ENCODE results near the gene BHLHE40.

The BHLHE40 gene

GRCh38 chr3:5001135-5001534 is 21.9 kb downstream of the BHLHE40 start:
- DNase-seq (ENCODE audit: low spot score) = no peak

DNA sequence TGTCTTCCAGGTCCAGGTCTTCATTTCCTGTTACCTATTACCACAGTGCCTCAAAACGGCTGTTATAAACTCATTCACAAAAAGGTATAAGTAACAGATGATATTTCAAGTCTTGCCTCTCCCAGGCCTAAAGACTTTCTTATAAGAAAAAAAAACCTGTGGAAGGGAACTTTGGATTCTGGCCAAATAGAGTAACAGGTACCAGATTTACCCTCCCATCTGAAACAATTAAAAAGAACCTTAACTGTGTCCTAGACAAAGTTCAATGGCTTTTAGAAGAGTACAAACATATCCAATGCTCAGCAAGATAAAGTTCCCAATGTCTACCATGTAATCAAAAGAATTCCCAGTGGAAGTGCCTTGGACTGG is 22.6 kb downstream of the BHLHE40 start:
- DNase-seq (ENCODE audit: low spot score) = no peak

- DNase-seq (ENCODE audit: low spot score) = no peak
Measured at GRCh38 chr3:5002174-5002870, 23.1 kb downstream of the BHLHE40 start.

DNA sequence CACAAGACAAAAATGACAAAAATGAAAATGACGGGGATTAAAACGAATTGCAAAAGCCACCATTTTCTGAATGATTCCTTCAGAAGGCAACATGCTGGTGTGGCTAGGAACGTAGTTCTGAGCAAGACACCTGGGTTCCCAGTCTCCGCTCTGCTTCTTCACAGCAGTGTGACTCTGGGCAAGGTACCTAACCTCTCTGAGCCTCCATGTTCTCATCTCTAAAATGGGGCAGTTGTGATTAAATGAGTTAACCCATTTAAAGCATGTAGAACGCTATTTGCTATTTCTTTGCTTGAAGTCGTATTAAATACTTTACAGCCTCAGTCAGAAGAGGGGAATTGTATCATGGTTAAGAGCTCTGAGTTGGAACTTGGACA is 23.6 kb downstream of the BHLHE40 start:
- DNase-seq (ENCODE audit: low spot score) = no peak

- no peak for DNase-seq (ENCODE audit: low spot score)
Measured at GRCh38 chr3:5004319-5005152, 25.3 kb downstream of the BHLHE40 start.

GRCh38 chr3:5005367-5005766 is 26.1 kb downstream of the BHLHE40 start:
- no peak for DNase-seq (ENCODE audit: low spot score)

- no peak for DNase-seq (ENCODE audit: low spot score)
Measured at GRCh38 chr3:5006755-5007202, 27.5 kb downstream of the BHLHE40 start.

- no peak for DNase-seq (ENCODE audit: low spot score)
Measured at GRCh38 chr3:5007873-5008272, 28.6 kb downstream of the BHLHE40 start.

- no peak for DNase-seq (ENCODE audit: low spot score)
Measured at GRCh38 chr3:5009506-5010109, 30.4 kb downstream of the BHLHE40 start.

DNA sequence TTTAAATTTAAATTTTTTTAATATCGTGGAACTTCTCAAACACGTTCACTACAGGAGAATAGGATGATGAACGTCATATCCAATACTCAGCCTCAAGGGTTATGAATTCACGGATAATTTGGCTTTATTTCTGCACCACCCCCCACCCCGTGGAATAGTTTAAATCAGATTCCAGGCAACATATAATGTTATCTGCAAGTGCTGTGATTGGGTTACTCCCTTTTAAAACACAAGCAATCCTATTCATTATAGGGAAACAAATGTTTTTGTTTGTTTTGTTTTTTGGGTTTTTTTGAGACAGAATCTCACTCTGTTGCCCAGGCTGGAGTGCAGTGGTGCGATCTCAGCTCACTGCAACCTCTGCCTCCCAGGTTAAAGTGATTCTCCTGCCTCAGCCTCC is 30.9 kb downstream of the BHLHE40 start:
- no peak for DNase-seq (ENCODE audit: low spot score)

DNA sequence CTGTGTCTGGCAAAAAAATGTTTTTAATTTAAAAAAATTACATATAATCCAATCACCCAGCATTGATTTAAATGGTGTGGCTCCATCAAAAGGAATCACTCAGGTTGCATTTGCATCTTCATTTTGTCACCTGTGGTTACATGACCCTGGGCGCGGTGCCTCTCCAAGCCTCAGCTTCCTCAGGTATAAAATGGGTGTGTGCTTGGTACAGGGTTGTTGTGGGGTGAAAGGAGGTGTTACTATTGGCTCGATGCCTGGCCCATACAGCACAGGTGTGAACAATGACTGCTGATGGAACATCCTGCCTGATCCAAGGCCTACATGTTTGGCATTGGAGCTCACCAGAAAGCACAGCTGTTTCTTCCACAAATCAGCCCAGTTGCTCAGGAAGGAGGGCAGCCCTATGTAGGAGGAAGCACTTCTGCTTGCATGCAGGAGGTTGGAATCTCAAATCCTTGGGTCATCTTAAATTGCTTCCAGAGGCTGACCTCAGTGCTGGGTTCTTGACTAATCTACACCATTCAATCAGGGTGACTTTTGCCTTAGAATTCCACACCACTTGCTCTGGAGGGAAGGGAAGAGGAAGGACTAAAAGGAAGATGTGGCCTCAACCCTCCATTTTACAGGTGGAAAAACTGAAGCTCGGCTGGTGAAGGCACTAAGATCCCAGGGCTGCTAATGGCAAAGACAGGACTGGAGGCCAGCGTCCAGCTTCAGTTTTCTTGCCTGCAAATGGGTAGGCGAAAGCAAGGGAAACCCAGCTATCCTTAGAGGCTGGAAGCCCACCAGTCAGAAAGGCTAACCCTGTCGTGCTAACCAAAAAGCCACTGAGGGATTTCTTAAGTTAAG is 31.7 kb downstream of the BHLHE40 start:
- DNase-seq (ENCODE audit: low spot score) = no peak

DNA sequence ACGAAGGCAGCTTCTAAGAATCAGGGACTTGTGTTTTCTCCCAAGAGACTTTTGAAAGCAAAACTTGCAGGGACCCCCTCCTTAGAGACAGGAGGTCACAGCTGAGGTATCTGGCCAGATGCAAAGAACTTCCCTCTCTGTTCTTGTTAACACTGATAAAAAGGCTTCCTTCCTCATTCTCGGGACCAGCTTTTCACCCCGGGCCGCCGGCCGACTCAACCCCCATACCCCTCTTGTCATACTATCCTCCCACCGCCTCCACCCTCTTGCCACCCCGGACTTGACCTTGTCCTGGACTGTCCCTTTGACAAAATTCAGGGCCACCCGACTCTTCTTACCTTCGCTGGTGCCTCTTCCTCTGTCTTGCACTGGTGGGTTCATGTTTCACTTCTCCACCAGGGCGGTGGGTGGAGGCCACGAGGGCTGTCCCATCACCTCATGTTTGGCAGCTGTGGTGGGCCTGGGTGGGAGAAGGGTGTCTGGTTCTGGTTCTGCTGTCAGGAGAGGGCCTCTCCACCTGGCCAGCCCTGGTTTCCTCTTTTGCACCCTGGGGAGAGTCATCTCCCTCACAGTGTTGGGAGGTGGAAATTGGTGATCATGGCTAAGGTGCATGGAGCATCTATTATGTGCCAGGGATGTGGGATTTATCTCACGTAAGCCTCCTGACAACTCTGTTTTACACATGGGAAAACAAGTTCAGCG is 32.5 kb downstream of the BHLHE40 start:
- DNase-seq (ENCODE audit: low spot score) = no peak

DNA sequence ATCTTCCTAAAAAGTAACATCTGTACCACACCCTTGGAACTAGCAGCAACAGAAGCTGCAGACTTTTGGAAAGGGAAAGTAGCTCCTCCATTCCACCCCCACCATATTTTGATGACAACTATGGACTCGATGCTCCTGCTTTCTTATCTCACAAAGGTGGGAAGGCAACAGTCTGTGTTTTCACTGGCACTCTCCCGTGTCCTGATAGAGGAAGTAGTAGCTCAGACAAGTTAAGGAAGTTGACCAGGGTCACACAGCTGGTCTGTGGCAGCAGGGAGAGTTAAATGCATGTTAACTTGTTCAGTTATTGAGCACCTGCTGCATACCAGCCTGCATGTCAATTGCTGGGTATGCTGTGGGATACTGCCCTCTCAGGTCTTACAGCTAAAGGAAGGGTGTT is 33.1 kb downstream of the BHLHE40 start:
- DNase-seq (ENCODE audit: low spot score) = no peak

DNA sequence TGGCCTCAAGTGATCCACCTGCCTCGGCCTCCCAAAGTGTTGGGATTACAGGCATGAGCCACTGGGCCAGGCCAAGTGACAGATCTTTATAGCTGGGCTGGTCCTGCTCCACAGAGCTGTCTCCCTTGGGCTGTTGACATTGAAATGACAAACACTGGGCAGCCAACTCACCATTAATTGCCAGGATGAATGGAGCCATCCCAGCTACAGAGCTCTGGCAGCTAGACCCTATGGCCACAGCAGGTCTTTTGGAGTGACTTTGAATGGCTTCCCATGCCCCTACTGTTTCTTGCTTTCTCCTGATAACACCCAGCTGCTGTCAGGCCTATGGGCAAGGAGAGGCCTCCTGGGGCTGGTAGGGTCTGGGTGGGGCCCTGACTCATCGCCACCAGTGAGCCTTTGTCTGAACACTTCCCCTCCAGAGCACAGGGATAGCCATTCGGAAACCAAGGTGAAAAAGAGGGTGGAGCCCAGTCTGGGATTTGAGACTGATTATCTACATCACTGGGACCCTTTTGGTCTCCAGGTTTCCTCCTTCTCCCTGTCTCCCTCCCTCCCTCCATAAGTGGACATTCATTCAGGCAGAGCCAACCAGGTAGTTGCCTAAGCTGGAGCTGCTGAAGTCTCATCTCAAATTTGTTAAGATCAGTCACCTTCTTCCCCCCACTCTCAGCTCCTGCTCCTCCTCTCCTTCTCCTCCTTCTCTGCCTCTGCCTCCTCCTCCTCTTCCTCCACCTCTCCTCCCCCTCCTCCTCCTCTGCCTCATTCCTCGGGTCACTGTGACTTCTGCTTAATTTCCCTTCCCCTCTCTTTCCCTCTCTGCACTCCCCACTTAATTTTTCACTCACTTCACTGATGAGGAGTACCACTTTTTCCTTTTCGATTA is 34.0 kb downstream of the BHLHE40 start:
- DNase-seq (ENCODE audit: low spot score) = no peak

DNA sequence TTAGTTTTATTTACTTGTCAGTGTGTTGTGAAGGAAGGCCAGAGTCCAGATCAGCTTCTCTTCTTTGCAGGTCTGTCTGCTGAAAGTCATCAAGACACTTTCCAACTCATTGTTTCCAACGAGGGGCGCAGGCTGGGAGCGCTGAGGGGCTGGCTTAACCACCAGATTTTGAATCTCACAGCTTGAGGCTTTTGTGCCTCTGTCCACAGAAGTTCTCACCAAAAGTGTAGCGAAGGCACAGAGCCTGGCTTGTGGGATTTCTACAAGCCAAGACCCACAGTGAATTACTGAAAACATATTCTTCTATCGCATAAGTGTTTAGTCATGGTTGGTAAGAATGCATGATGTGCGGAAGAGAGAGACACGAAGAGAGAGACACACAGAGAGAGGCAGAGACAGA is 35.2 kb downstream of the BHLHE40 start:
- no peak for DNase-seq (ENCODE audit: low spot score)

GRCh38 chr3:5015056-5015455 is 35.8 kb downstream of the BHLHE40 start:
- DNase-seq (ENCODE audit: low spot score) = no peak

GRCh38 chr3:5016211-5017161 is 37.2 kb downstream of the BHLHE40 start:
- DNase-seq (ENCODE audit: low spot score) = peak; percentile 90

- peak; percentile 40 for DNase-seq (ENCODE audit: low spot score)
Measured at GRCh38 chr3:5017925-5018531, 38.8 kb downstream of the BHLHE40 start.
